GM12878 (cell line): ENCODE results near the gene PCDH15. TPM values are rescaled to one million over a fixed set of nuclear protein-coding genes. Genes with fewer than 3 reads are reported as not detected.

Source experiments
- ATAC-seq: fragments of 200-7000 bp; cut with Tn5 transposase; 3 replicates; pipeline ENCODE4 v1.9.1; 2020; ENCODE audit warnings: mild to moderate bottlenecking, moderate library complexity
- BruUV-seq: library from RNA; stranded (reverse); fragments of 400-500 nt; replicated peaks from 2 replicates; lab custom pipeline; 2021; lab: Mats Ljungman, UMichigan
- CTCF ChIA-PET: fragments of 300-600 bp; sonication (Branson Sonifier 250); formaldehyde crosslinking; extraction: SDS; loops from one replicate; lab custom pipeline; 2021; ENCODE audit warnings: inconsistent platforms; lab: Yijun Ruan, JAX
- POLR2A ChIA-PET: fragments of 350-600 bp; formaldehyde crosslinking; extraction: SDS; loops from one replicate; lab custom pipeline; 2021; ENCODE audit warnings: inconsistent platforms; lab: Charles Lee
- RAD21 ChIA-PET: fragments of 300-600 bp; sonication (Branson Sonifier 250); formaldehyde crosslinking; loops from one replicate; lab custom pipeline; 2023; ENCODE audit warnings: antibody characterized with exemption; ENCODE audit not compliant: unreplicated experiment; lab: Charles Lee
- SMC1A ChIA-PET: fragments of 300-600 bp; sonication (Branson Sonifier 250); formaldehyde crosslinking; loops from one replicate; lab custom pipeline; 2023; ENCODE audit not compliant: unreplicated experiment, uncharacterized antibody; lab: Charles Lee
- DNase-seq: peaks from one replicate; pipeline ENCODE4 v3.0.0-alpha.2; 2011; ENCODE audit warnings: low read depth, low spot score
- FAIRE-seq: peaks from 3 replicates; lab custom pipeline; 2011; peaks lifted over from hg19 to GRCh38; lab: Jason Lieb, UNC
- H2AFZ ChIP-seq: 2 replicates; pipeline ENCODE4 v1.6.0; 2011; ENCODE audit warnings: low read depth, low read length, control low read depth; ENCODE audit not compliant: control insufficient read depth
- H3K27ac ChIP-seq: 2 replicates; pipeline ENCODE4 v1.5.1; 2011; ENCODE audit warnings: control low read depth; ENCODE audit not compliant: control insufficient read depth, insufficient read depth
- H3K27me3 ChIP-seq, 2 experiments: replicated peaks in 1 of 2; 2 replicates each; pipeline versions ENCODE4 v1.6.0 to v1.6.1; 2011; ENCODE audit warnings: low read length in 1 of 2; ENCODE audit not compliant: control insufficient read depth in 2 of 2, insufficient read depth in 2 of 2
- H3K36me3 ChIP-seq, 2 experiments: 2 replicates each; pipeline ENCODE4 v1.5.1; 2011; ENCODE audit warnings: low read length in 1 of 2; ENCODE audit not compliant: control insufficient read depth in 2 of 2, insufficient read depth in 2 of 2
- H3K4me1 ChIP-seq: 2 replicates; pipeline ENCODE4 v1.6.1; 2011; ENCODE audit warnings: mild to moderate bottlenecking, low read length, moderate library complexity, mixed read lengths; ENCODE audit not compliant: control insufficient read depth, insufficient read depth
- H3K4me2 ChIP-seq: 2 replicates; pipeline ENCODE4 v1.6.0; 2011; ENCODE audit warnings: control low read depth; ENCODE audit not compliant: control insufficient read depth, insufficient read depth
- H3K4me3 ChIP-seq: fragments of 200-600 bp; sonication (generic); 2 replicates; pipeline ENCODE4 v1.5.1; 2016
- H3K79me2 ChIP-seq: 2 replicates; pipeline ENCODE4 v1.6.0; 2011; ENCODE audit warnings: low read length; ENCODE audit not compliant: control insufficient read depth, insufficient read depth
- H3K9ac ChIP-seq: 2 replicates; pipeline ENCODE4 v1.8.0; 2011; ENCODE audit warnings: low read length, control low read depth, mixed read lengths; ENCODE audit not compliant: control insufficient read depth, insufficient read depth
- H3K9me3 ChIP-seq: replicated peaks from 3 replicates; pipeline ENCODE4 v1.5.1; 2011; ENCODE audit warnings: mild to moderate bottlenecking, low read length; ENCODE audit not compliant: control insufficient read depth, insufficient read depth
- H4K20me1 ChIP-seq: 2 replicates; pipeline ENCODE4 v1.6.0; 2011; ENCODE audit not compliant: control insufficient read depth, insufficient read depth
- BCL11A ChIP-seq: IDR thresholded peaks from 2 replicates; pipeline ENCODE4 v1.6.1; 2011; ENCODE audit warnings: low read depth, low read length
- CBX3 ChIP-seq: fragments of 200-600 bp; sonication (generic); IDR thresholded peaks from 2 replicates; pipeline ENCODE4 v1.6.1; 2016; ENCODE audit warnings: low read depth, borderline replicate concordance
- RUNX3 ChIP-seq: IDR thresholded peaks from 2 replicates; pipeline ENCODE4 v1.6.1; 2012; ENCODE audit warnings: low read length, inconsistent platforms
- WGBS: methylation state at CpG from one replicate; pipeline ENCODE4 v1.1.6; 2016; ENCODE audit warnings: low lambda C conversion rate; ENCODE audit not compliant: insufficient replicate concordance, insufficient coverage; ENCODE audit errors: missing lambda C conversion rate; 5-methylcytosine and 5-hydroxymethylcytosine counted together
- in situ Hi-C: fragments of 300-500 bp; cut with MboI; formaldehyde crosslinking; loops from 9 replicates; pipeline ENCODE4 v1.14.3; 2018; ENCODE audit warnings: mixed read lengths
- intact Hi-C: fragments of 100-400 bp; cut with micrococcal nuclease; formaldehyde crosslinking; loops from one replicate; pipeline ENCODE4 v1.14.2; 2022; ENCODE audit not compliant: unreplicated experiment
- polyA plus RNA-seq, 11 experiments: library from polyadenylated mRNA; depleted of rRNA in 4 of 11; unstranded in 6 of 11; stranded (reverse) in 5 of 11; fragments of >200 nt; fragmentation: Nextera tagmentation in 4 of 11; fragmentation: Illumina TruSeq in 1 of 11; extraction: Ambion mirVana in 4 of 11; extraction: Trizol in 1 of 11; gene quantifications; 1 replicate in 1 of 11; 2 replicates in 10 of 11; pipeline versions ENCODE4 v1.2.1 to v1.2.3, GENCODE V29; 2011 to 2016; ENCODE audit warnings: inconsistent platforms in 2 of 11, missing spikeins in 2 of 11, low read depth in 1 of 11
- total RNA-seq, 4 experiments: library from RNA; depleted of rRNA in 3 of 4; stranded (reverse); fragments of >200 nt in 3 of 4; fragmentation: Illumina TruSeq in 1 of 4; extraction: Trizol in 1 of 4; gene quantifications; 2 replicates each; pipeline versions ENCODE4 v1.2.1 to v1.2.3, GENCODE V29; 2013 to 2021
- TF ChIP-seq, protein P1 (sequence below): fragments of 450-650 bp; IDR thresholded peaks from 2 replicates; pipeline ENCODE4 v1.6.1; 2018; ENCODE audit warnings: mild to moderate bottlenecking, low read depth, moderate library complexity; ENCODE audit not compliant: partially characterized antibody
- TF ChIP-seq, protein P2 (sequence below): fragments of 450-650 bp; IDR thresholded peaks from 2 replicates; pipeline ENCODE4 v1.6.1; 2017; ENCODE audit warnings: mild to moderate bottlenecking, low read depth, inconsistent platforms; ENCODE audit not compliant: poor library complexity, severe bottlenecking

The PCDH15 gene
- total and polyA plus RNA-seq, 10 of the 15 experiments (the other 5 are each of a cell fraction or from before 2014, with no cell fraction given), result 0.03 to 0.52 (median 0.07) TPM; not detected in 6

DNA sequence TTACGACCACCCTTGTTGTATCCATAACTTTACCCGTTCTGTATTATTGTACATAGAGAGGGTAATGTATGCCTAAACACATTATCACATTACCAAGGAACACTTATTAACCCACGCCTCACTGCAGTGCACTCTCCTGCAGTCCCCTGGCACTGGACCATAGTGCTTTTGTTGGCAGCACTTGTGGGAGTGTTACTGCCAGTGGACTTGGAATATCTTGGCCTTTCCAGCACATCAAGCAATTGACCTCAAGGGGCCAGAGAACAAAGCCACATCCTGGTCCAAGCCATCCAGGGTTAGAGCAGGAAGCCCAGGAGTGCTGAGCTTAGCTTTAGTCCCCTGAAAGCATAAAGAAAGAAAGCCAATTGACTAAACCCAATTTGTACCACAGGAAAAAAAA lies 304.2 kb downstream of the PCDH15 start:
- RAD21 ChIA-PET, result no interaction called here
- SMC1A ChIA-PET, result interaction anchor here (0.5 kb wide), 1 partner anchor 1455 kb away, joined by 3 read pairs; no protein-coding TSS in a partner anchor
- ATAC-seq, result no peak

More for the DNA sequence above, 304.2 kb downstream of the PCDH15 start:
- POLR2A ChIA-PET, result no interaction called here
- in situ Hi-C loops (no loop called here), intact Hi-C loops (no loop called here)
- no peaks in the 10 kb centered on the region for H3K27me3 ChIP-seq
- no peak overlapping the region for H3K27ac ChIP-seq
- no peak overlapping the region for H2AFZ ChIP-seq
- no peak for TF ChIP-seq RUNX3
- TF ChIP-seq CBX3, result no peak
- TF ChIP-seq, protein P1, sequence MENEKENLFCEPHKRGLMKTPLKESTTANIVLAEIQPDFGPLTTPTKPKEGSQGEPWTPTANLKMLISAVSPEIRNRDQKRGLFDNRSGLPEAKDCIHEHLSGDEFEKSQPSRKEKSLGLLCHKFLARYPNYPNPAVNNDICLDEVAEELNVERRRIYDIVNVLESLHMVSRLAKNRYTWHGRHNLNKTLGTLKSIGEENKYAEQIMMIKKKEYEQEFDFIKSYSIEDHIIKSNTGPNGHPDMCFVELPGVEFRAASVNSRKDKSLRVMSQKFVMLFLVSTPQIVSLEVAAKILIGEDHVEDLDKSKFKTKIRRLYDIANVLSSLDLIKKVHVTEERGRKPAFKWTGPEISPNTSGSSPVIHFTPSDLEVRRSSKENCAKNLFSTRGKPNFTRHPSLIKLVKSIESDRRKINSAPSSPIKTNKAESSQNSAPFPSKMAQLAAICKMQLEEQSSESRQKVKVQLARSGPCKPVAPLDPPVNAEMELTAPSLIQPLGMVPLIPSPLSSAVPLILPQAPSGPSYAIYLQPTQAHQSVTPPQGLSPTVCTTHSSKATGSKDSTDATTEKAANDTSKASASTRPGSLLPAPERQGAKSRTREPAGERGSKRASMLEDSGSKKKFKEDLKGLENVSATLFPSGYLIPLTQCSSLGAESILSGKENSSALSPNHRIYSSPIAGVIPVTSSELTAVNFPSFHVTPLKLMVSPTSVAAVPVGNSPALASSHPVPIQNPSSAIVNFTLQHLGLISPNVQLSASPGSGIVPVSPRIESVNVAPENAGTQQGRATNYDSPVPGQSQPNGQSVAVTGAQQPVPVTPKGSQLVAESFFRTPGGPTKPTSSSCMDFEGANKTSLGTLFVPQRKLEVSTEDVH, result no peak
- TF ChIP-seq, protein P2, sequence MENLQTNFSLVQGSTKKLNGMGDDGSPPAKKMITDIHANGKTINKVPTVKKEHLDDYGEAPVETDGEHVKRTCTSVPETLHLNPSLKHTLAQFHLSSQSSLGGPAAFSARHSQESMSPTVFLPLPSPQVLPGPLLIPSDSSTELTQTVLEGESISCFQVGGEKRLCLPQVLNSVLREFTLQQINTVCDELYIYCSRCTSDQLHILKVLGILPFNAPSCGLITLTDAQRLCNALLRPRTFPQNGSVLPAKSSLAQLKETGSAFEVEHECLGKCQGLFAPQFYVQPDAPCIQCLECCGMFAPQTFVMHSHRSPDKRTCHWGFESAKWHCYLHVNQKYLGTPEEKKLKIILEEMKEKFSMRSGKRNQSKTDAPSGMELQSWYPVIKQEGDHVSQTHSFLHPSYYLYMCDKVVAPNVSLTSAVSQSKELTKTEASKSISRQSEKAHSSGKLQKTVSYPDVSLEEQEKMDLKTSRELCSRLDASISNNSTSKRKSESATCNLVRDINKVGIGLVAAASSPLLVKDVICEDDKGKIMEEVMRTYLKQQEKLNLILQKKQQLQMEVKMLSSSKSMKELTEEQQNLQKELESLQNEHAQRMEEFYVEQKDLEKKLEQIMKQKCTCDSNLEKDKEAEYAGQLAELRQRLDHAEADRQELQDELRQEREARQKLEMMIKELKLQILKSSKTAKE, result no peak
- no peak for TF ChIP-seq BCL11A
- H3K79me2 ChIP-seq, result no peaks in the 10 kb centered on the region
- BruUV-seq, result no TSS peak
- no peak overlapping the region for H3K4me3 ChIP-seq
- 55% methylated on average over 3 of the region's 3 CpGs for WGBS
- FAIRE-seq (no peak), DNase-seq (no peak)
- no peak overlapping the region for H3K9ac ChIP-seq
- H3K4me1 ChIP-seq, result no peaks in the 10 kb centered on the region
- no peaks in the 10 kb centered on the region for H4K20me1 ChIP-seq
- CTCF ChIA-PET, result no interaction called here
- no peaks in the 10 kb centered on the region for H3K9me3 ChIP-seq
- no peak overlapping the region for H3K4me2 ChIP-seq
- H3K36me3 ChIP-seq, result no peaks in the 10 kb centered on the region
